ENCODE measurements around the gene RARS2. TPM values are rescaled to one million over a fixed set of nuclear protein-coding genes. Genes with fewer than 3 reads are reported as not detected.

RARS2 gene
- total and polyA plus RNA-seq, 2 donors (not counting 1 experiment from before 2014, with no cell fraction given), result 33.9 to 43.8 TPM

- Histone ChIP-seq H4K20me1 (ENCODE audit: control insufficient read depth, extremely low read depth, insufficient read depth, low read length) (no peaks in the 10 kb centered on the region), H3K27me3 (ENCODE audit: control insufficient read depth, insufficient read depth, low read length) (no peaks in the 10 kb centered on the region), H3K36me3 (ENCODE audit: control insufficient read depth, insufficient read depth, low read length) (peaks cover 3% of the 10 kb centered on the region), H3K27ac (ENCODE audit: insufficient read depth, low read length) (no peak overlapping the region), H3K9me3 (ENCODE audit: control insufficient read depth, insufficient read depth, low read depth, low read length) (no peaks in the 10 kb centered on the region), H3K4me3 (replicated peaks in 1 of 4; ENCODE audit: control extremely low read depth in 1 of 4, insufficient read depth in 1 of 4, low read depth in 3 of 4, low read length in 4 of 4) (no peak overlapping the region), H3K4me1 (ENCODE audit: control insufficient read depth, extremely low read depth, insufficient read depth, low read length) (no peaks in the 10 kb centered on the region), H3K9ac (ENCODE audit: insufficient read depth, low read length) (no peak overlapping the region), H3K79me2 (ENCODE audit: control insufficient read depth, insufficient read depth, low read length) (no peaks in the 10 kb centered on the region), H3K4me2 (ENCODE audit: extremely low read depth, insufficient read depth, low read length) (no peak overlapping the region), H2AFZ (ENCODE audit: low read length) (no peak overlapping the region)
- DNase-seq (ENCODE audit: low read depth in 2 of 2), result no peak
- TF ChIP-seq, protein P1, sequence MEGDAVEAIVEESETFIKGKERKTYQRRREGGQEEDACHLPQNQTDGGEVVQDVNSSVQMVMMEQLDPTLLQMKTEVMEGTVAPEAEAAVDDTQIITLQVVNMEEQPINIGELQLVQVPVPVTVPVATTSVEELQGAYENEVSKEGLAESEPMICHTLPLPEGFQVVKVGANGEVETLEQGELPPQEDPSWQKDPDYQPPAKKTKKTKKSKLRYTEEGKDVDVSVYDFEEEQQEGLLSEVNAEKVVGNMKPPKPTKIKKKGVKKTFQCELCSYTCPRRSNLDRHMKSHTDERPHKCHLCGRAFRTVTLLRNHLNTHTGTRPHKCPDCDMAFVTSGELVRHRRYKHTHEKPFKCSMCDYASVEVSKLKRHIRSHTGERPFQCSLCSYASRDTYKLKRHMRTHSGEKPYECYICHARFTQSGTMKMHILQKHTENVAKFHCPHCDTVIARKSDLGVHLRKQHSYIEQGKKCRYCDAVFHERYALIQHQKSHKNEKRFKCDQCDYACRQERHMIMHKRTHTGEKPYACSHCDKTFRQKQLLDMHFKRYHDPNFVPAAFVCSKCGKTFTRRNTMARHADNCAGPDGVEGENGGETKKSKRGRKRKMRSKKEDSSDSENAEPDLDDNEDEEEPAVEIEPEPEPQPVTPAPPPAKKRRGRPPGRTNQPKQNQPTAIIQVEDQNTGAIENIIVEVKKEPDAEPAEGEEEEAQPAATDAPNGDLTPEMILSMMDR (conservative IDR thresholded peaks at IDR 0.05 in 1 of 2, IDR thresholded peaks at IDR 0.05 in 1 of 2; ENCODE audit: low read depth in 1 of 2, low read length in 2 of 2), result no peak
- no peak for TF ChIP-seq EZH2 (IDR thresholded peaks at IDR 0.05; ENCODE audit: low read length, missing control alignments)
Observed at GRCh38 chr6:87544474-87544735, 45.4 kb downstream of the RARS2 start.

- Histone ChIP-seq H2AFZ (ENCODE audit: low read length) (no peak overlapping the region), H3K27ac (ENCODE audit: insufficient read depth, low read length) (no peak overlapping the region), H3K4me1 (ENCODE audit: control insufficient read depth, extremely low read depth, insufficient read depth, low read length) (no peaks in the 10 kb centered on the region), H3K9ac (ENCODE audit: insufficient read depth, low read length) (no peak overlapping the region), H4K20me1 (ENCODE audit: control insufficient read depth, extremely low read depth, insufficient read depth, low read length) (no peaks in the 10 kb centered on the region), H3K4me2 (ENCODE audit: extremely low read depth, insufficient read depth, low read length) (no peak overlapping the region), H3K4me3 (replicated peaks in 1 of 4; ENCODE audit: control extremely low read depth in 1 of 4, insufficient read depth in 1 of 4, low read depth in 3 of 4, low read length in 4 of 4) (no peak overlapping the region), H3K27me3 (ENCODE audit: control insufficient read depth, insufficient read depth, low read length) (no peaks in the 10 kb centered on the region), H3K9me3 (ENCODE audit: control insufficient read depth, insufficient read depth, low read depth, low read length) (no peaks in the 10 kb centered on the region), H3K79me2 (ENCODE audit: control insufficient read depth, insufficient read depth, low read length) (no peaks in the 10 kb centered on the region), H3K36me3 (ENCODE audit: control insufficient read depth, insufficient read depth, low read length) (peaks cover 3% of the 10 kb centered on the region)
- no peak for TF ChIP-seq EZH2 (IDR thresholded peaks at IDR 0.05; ENCODE audit: low read length, missing control alignments)
- TF ChIP-seq, protein P1 (conservative IDR thresholded peaks at IDR 0.05 in 1 of 2, IDR thresholded peaks at IDR 0.05 in 1 of 2; ENCODE audit: low read depth in 1 of 2, low read length in 2 of 2), result no peak
- DNase-seq (ENCODE audit: low read depth in 2 of 2), result no peak
Observed at GRCh38 chr6:87543696-87544473, 45.9 kb downstream of the RARS2 start.

- no peaks in the 10 kb centered on the region for H3K27me3 ChIP-seq (ENCODE audit: control insufficient read depth, insufficient read depth, low read length)
- no peak for TF ChIP-seq EZH2 (IDR thresholded peaks at IDR 0.05; ENCODE audit: low read length, missing control alignments)
- TF ChIP-seq, protein P1 (conservative IDR thresholded peaks at IDR 0.05 in 1 of 2, IDR thresholded peaks at IDR 0.05 in 1 of 2; ENCODE audit: low read depth in 1 of 2, low read length in 2 of 2), result no peak
- no peak overlapping the region for H3K9ac ChIP-seq (ENCODE audit: insufficient read depth, low read length)
- peaks cover 3% of the 10 kb centered on the region for H3K36me3 ChIP-seq (ENCODE audit: control insufficient read depth, insufficient read depth, low read length)
- H3K27ac ChIP-seq (ENCODE audit: insufficient read depth, low read length), result no peak overlapping the region
- no peaks in the 10 kb centered on the region for H3K79me2 ChIP-seq (ENCODE audit: control insufficient read depth, insufficient read depth, low read length)
- H2AFZ ChIP-seq (ENCODE audit: low read length), result no peak overlapping the region
- H4K20me1 ChIP-seq (ENCODE audit: control insufficient read depth, extremely low read depth, insufficient read depth, low read length), result no peaks in the 10 kb centered on the region
- H3K4me3 ChIP-seq (replicated peaks in 1 of 4; ENCODE audit: control extremely low read depth in 1 of 4, insufficient read depth in 1 of 4, low read depth in 3 of 4, low read length in 4 of 4), result no peak overlapping the region
- H3K4me1 ChIP-seq (ENCODE audit: control insufficient read depth, extremely low read depth, insufficient read depth, low read length), result no peaks in the 10 kb centered on the region
- H3K9me3 ChIP-seq (ENCODE audit: control insufficient read depth, insufficient read depth, low read depth, low read length), result no peaks in the 10 kb centered on the region
- DNase-seq (ENCODE audit: low read depth in 2 of 2), result no peak
- H3K4me2 ChIP-seq (ENCODE audit: extremely low read depth, insufficient read depth, low read length), result no peak overlapping the region
Observed at GRCh38 chr6:87541744-87542143, 48.0 kb downstream of the RARS2 start.
